Uterus (tissue), 2 donors: Measurements from ENCODE around the gene CAMKK2.

Experiments used
- CTCF ChIP-seq, 4 experiments: fragments of 200-600 bp in 2 of 4; fragments of 450-650 bp in 2 of 4; sonication (generic) in 2 of 4; IDR thresholded peaks; one replicate each; pipeline ENCODE4 v1.5.1; 2016 to 2019; ENCODE audit warnings: antibody characterized with exemption in 4 of 4, mild to moderate bottlenecking in 2 of 4, moderate library complexity in 1 of 4
- POLR2A ChIP-seq, 2 donors: fragments of 450-650 bp; IDR thresholded peaks; one replicate each; pipeline ENCODE4 v1.6.1; 2016; ENCODE audit warnings: antibody characterized with exemption in 2 of 2, mild to moderate bottlenecking in 1 of 2, moderate library complexity in 1 of 2

- TF ChIP-seq CTCF (IDR thresholded peaks at IDR 0.05): no peak
- TF ChIP-seq POLR2A (IDR thresholded peaks at IDR 0.05): no peak
These were observed 33.1 kb downstream of the CAMKK2 start for GRCh38 chr12:121263206-121263935.
